ENCODE results near the gene ZFHX3. TPM values are rescaled to one million over a fixed set of nuclear protein-coding genes. Genes with fewer than 3 reads are reported as not detected.

ZFHX3 gene
- total RNA-seq, 1 experiment from 2014 or later: 21.8 TPM

GRCh38 chr16:72950669-72951068, 97.3 kb downstream of the ZFHX3 start:
- TF ChIP-seq CTCF (conservative IDR thresholded peaks at IDR 0.05; ENCODE audit: low read depth, low read length) (no peak), EZH2 (IDR thresholded peaks at IDR 0.05; ENCODE audit: borderline replicate concordance, low read depth, low read length, poor library complexity, severe bottlenecking) (no peak)
- Histone ChIP-seq H3K4me1 (ENCODE audit: insufficient read depth, low read length, poor library complexity, severe bottlenecking) (no peaks in the 10 kb centered on the region), H3K4me3 (ENCODE audit: low read depth, low read length, poor library complexity, severe bottlenecking) (no peak overlapping the region), H3K27me3 (replicated peaks; ENCODE audit: insufficient read depth, low read depth, low read length, poor library complexity) (no peaks in the 10 kb centered on the region), H3K9me3 (ENCODE audit: low read depth, low read length, poor library complexity, severe bottlenecking) (no peaks in the 10 kb centered on the region), H3K27ac (ENCODE audit: low read depth, low read length, poor library complexity, severe bottlenecking) (no peak overlapping the region), H3K36me3 (ENCODE audit: insufficient read depth, low read length, poor library complexity, severe bottlenecking) (peaks cover 8% of the 10 kb centered on the region)
- no TSS peak for BruUV-seq (replicated peaks)
- ChIA-PET CTCF (no interaction called here), POLR2A (ENCODE audit: low non-redundant PET) (no interaction called here)
- intact Hi-C loops (cut with micrococcal nuclease; ENCODE audit: unreplicated experiment): no loop called here
- DNase-seq (ENCODE audit: low spot score): no peak

GRCh38 chr16:72948238-72948829, 99.6 kb downstream of the ZFHX3 start:
- TF ChIP-seq CTCF (conservative IDR thresholded peaks at IDR 0.05; ENCODE audit: low read depth, low read length): no peak
- TF ChIP-seq EZH2 (IDR thresholded peaks at IDR 0.05; ENCODE audit: borderline replicate concordance, low read depth, low read length, poor library complexity, severe bottlenecking): no peak
- Histone ChIP-seq H3K36me3 (ENCODE audit: insufficient read depth, low read length, poor library complexity, severe bottlenecking) (peaks cover 8% of the 10 kb centered on the region), H3K9me3 (ENCODE audit: low read depth, low read length, poor library complexity, severe bottlenecking) (no peaks in the 10 kb centered on the region), H3K27ac (ENCODE audit: low read depth, low read length, poor library complexity, severe bottlenecking) (no peak overlapping the region), H3K4me1 (ENCODE audit: insufficient read depth, low read length, poor library complexity, severe bottlenecking) (no peaks in the 10 kb centered on the region), H3K27me3 (replicated peaks; ENCODE audit: insufficient read depth, low read depth, low read length, poor library complexity) (no peaks in the 10 kb centered on the region), H3K4me3 (ENCODE audit: low read depth, low read length, poor library complexity, severe bottlenecking) (no peak overlapping the region)
- POLR2A ChIA-PET (ENCODE audit: low non-redundant PET): interaction anchor here (0.6 kb wide), 1 partner anchor 993 kb away, joined by 15 read pairs; no protein-coding TSS in a partner anchor
- CTCF ChIA-PET: no interaction called here
- intact Hi-C loops (cut with micrococcal nuclease; ENCODE audit: unreplicated experiment): no loop called here
- DNase-seq (ENCODE audit: low spot score): no peak
- no TSS peak for BruUV-seq (replicated peaks)

GRCh38 chr16:72947379-72948237, 100.3 kb downstream of the ZFHX3 start:
- POLR2A ChIA-PET (ENCODE audit: low non-redundant PET): interaction anchor here (0.6 kb wide), 2 partner anchors 195 to 992 kb away, joined by 3 to 15 read pairs; no protein-coding TSS in a partner anchor
- DNase-seq (ENCODE audit: low spot score): no peak

More at GRCh38 chr16:72947379-72948237, 100.3 kb downstream of the ZFHX3 start:
- no TSS peak for BruUV-seq (replicated peaks)
- H3K36me3 ChIP-seq (ENCODE audit: insufficient read depth, low read length, poor library complexity, severe bottlenecking): peaks cover 8% of the 10 kb centered on the region
- no peaks in the 10 kb centered on the region for H3K4me1 ChIP-seq (ENCODE audit: insufficient read depth, low read length, poor library complexity, severe bottlenecking)
- TF ChIP-seq EZH2 (IDR thresholded peaks at IDR 0.05; ENCODE audit: borderline replicate concordance, low read depth, low read length, poor library complexity, severe bottlenecking) (no peak), CTCF (conservative IDR thresholded peaks at IDR 0.05; ENCODE audit: low read depth, low read length) (no peak)
- CTCF ChIA-PET: interaction anchor here (0.7 kb wide), 1 partner anchor 101 kb away, joined by 5 read pairs; no protein-coding TSS in a partner anchor
- no peak overlapping the region for H3K4me3 ChIP-seq (ENCODE audit: low read depth, low read length, poor library complexity, severe bottlenecking)
- H3K27me3 ChIP-seq (replicated peaks; ENCODE audit: insufficient read depth, low read depth, low read length, poor library complexity): no peaks in the 10 kb centered on the region
- H3K9me3 ChIP-seq (ENCODE audit: low read depth, low read length, poor library complexity, severe bottlenecking): no peaks in the 10 kb centered on the region
- intact Hi-C loops (cut with micrococcal nuclease; ENCODE audit: unreplicated experiment): no loop called here
- no peak overlapping the region for H3K27ac ChIP-seq (ENCODE audit: low read depth, low read length, poor library complexity, severe bottlenecking)

Measured in A673 (cell line).